GM21515 (cell line): ENCODE data around the gene RASA3.

ENCODE experiments used
- ATAC-seq: cut with Tn5 transposase; IDR thresholded peaks from one replicate; pipeline ENCODE4 v1.9.1; 2021; ENCODE audit not compliant: unreplicated experiment

RASA3 gene

GRCh38 chr13:114070098-114070799 lies 62.2 kb downstream of the RASA3 start:
- ATAC-seq: no peak

- ATAC-seq: no peak
These were observed 62.9 kb downstream of the RASA3 start for GRCh38 chr13:114069376-114070097.

- no peak for ATAC-seq
These were observed 63.6 kb downstream of the RASA3 start for GRCh38 chr13:114068656-114069318.

GRCh38 chr13:114067886-114068651 lies 64.4 kb downstream of the RASA3 start:
- peak; percentile 30 for ATAC-seq

- peak; percentile 51 for ATAC-seq
These were observed 65.0 kb downstream of the RASA3 start for GRCh38 chr13:114067381-114067885.

GRCh38 chr13:114066956-114067355 lies 65.5 kb downstream of the RASA3 start:
- no peak for ATAC-seq

GRCh38 chr13:114065926-114066774 lies 66.3 kb downstream of the RASA3 start:
- ATAC-seq: no peak

GRCh38 chr13:114065141-114065925 lies 67.1 kb downstream of the RASA3 start:
- ATAC-seq: peak; percentile 37

- no peak for ATAC-seq
These were observed 67.8 kb downstream of the RASA3 start for GRCh38 chr13:114064450-114065140.

GRCh38 chr13:114063545-114064449 lies 68.6 kb downstream of the RASA3 start:
- no peak for ATAC-seq

GRCh38 chr13:114062754-114063153 lies 69.7 kb downstream of the RASA3 start:
- no peak for ATAC-seq

- no peak for ATAC-seq
These were observed 70.1 kb downstream of the RASA3 start for GRCh38 chr13:114062341-114062740.

- ATAC-seq: no peak
These were observed 70.7 kb downstream of the RASA3 start for GRCh38 chr13:114061744-114062143.

GRCh38 chr13:114061047-114061446 lies 71.4 kb downstream of the RASA3 start:
- ATAC-seq: no peak

GRCh38 chr13:114059946-114060860 lies 72.2 kb downstream of the RASA3 start:
- no peak for ATAC-seq

GRCh38 chr13:114059428-114059827 lies 73.0 kb downstream of the RASA3 start:
- ATAC-seq: no peak
